Measurements from ENCODE around the gene OTUD1.

DNA sequence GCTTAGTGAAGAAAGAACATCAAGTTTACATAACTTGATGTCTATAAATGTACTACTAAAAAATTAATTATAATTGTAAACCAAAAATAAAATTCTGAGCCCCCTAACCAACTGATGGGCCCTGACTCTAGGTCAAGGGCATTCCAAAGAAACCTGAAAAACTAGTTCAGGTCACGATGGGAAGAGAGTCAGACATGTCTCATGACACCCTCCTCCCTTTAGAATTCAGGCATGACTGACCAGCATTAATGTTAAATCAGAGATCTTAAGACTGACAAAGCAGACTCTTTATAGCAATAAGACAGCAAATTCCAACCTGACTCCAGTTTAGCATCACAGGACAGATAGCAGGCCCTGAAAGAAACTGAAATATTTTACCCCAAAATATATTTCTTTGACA, 21.6 kb upstream of the OTUD1 start:
- TF ChIP-seq, protein P1, sequence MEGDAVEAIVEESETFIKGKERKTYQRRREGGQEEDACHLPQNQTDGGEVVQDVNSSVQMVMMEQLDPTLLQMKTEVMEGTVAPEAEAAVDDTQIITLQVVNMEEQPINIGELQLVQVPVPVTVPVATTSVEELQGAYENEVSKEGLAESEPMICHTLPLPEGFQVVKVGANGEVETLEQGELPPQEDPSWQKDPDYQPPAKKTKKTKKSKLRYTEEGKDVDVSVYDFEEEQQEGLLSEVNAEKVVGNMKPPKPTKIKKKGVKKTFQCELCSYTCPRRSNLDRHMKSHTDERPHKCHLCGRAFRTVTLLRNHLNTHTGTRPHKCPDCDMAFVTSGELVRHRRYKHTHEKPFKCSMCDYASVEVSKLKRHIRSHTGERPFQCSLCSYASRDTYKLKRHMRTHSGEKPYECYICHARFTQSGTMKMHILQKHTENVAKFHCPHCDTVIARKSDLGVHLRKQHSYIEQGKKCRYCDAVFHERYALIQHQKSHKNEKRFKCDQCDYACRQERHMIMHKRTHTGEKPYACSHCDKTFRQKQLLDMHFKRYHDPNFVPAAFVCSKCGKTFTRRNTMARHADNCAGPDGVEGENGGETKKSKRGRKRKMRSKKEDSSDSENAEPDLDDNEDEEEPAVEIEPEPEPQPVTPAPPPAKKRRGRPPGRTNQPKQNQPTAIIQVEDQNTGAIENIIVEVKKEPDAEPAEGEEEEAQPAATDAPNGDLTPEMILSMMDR (IDR thresholded peaks at IDR 0.05; ENCODE audit: low read depth, low read length) = no peak
- no peak for TF ChIP-seq POLR2A (IDR thresholded peaks at IDR 0.05; ENCODE audit: extremely low read depth, insufficient read length)

Data from NB4 (cell line).